Mucosa of gallbladder (tissue), 1 donor: Measurements from ENCODE around the gene GTF3C5. TPM values are rescaled to one million over a fixed set of nuclear protein-coding genes. Genes with fewer than 3 reads are reported as not detected.
"Not testable (repeated sequence)": the region's sequence is repeated elsewhere in the genome, so short reads cannot be mapped to it uniquely, and the experiment has no call there.

Source experiments
- DNase-seq: peaks from one replicate; pipeline ENCODE4 v3.0.0-alpha.2; 2020; ENCODE audit warnings: low spot score
- total RNA-seq: library from RNA; stranded (reverse); gene quantifications from one replicate; pipeline ENCODE4 v1.2.1, GENCODE V29; 2021
- donor health status: DM: no; HTN: no; CAD: no.

Gene GTF3C5
- total RNA-seq, 1 donor from 2014 or later, result 58.8 TPM

- no peak for DNase-seq
Measured at GRCh38 chr9:133088756-133089155, 58.0 kb downstream of the GTF3C5 start.

DNA sequence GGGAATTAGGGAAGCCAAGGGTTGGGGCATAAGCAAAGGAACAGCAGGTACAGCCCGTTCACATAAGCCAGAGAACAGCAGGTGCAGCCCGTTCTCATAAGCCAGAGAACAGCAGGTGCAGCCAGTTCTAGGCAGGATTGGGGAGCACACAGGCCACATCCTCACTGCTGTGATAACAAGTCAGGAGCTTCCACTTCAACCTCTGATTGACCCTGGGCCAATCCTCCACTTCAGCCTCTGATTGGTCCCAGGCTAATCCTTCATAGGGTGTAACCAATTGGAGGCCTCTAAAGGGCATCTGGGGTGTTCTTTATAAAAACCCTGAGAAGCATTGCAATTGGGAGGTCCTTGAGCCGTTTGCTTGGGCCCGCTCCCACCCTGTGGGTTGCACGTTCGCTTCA is 58.5 kb downstream of the GTF3C5 start:
- DNase-seq, result no peak

DNA sequence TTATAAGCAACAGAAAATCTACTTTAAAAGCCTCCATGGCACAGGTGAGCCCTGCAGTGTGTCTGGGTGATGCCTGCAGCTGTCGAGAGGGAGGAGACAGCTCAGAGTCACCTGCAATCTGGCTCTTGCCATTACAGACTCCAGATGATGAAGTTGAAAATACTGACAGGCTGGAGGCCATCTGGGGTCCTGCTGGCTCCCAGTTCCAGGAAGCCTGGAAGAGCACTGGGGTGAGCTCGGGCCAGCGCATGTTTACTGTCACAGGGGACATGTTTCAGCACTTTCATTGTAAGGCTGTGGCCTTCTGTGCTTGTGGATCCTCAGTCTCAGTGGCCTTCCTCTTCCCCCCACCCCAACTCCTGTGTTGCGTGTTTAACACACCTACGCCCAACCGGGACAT is 59.4 kb downstream of the GTF3C5 start:
- no peak for DNase-seq

- no peak for DNase-seq
Measured at GRCh38 chr9:133090752-133091385, 60.1 kb downstream of the GTF3C5 start.

GRCh38 chr9:133094351-133094750 is 63.6 kb downstream of the GTF3C5 start:
- DNase-seq, result not testable (repeated sequence)

GRCh38 chr9:133094842-133095393 is 64.1 kb downstream of the GTF3C5 start:
- DNase-seq, result no peak

GRCh38 chr9:133098104-133098754 is 67.4 kb downstream of the GTF3C5 start:
- DNase-seq, result no peak

DNA sequence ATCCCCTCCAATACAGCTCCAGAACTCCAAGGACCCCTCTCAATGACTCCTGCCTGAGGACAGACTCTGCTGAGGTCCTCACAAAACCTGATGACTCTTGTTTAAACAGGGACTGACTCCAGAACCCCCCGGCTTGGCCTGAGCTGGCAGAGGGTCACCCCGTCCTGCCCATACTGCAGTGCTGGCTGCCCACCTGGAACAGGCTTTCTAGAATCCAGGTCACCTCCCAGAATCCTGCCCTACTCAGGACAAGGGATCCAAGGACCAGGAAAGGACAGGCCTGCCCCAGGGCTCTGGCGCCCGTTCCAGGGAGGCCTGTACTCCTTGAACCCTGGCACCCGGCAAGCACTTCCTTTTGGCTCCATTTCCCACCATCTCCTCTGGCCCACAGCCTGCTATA is 68.1 kb downstream of the GTF3C5 start:
- no peak for DNase-seq

DNA sequence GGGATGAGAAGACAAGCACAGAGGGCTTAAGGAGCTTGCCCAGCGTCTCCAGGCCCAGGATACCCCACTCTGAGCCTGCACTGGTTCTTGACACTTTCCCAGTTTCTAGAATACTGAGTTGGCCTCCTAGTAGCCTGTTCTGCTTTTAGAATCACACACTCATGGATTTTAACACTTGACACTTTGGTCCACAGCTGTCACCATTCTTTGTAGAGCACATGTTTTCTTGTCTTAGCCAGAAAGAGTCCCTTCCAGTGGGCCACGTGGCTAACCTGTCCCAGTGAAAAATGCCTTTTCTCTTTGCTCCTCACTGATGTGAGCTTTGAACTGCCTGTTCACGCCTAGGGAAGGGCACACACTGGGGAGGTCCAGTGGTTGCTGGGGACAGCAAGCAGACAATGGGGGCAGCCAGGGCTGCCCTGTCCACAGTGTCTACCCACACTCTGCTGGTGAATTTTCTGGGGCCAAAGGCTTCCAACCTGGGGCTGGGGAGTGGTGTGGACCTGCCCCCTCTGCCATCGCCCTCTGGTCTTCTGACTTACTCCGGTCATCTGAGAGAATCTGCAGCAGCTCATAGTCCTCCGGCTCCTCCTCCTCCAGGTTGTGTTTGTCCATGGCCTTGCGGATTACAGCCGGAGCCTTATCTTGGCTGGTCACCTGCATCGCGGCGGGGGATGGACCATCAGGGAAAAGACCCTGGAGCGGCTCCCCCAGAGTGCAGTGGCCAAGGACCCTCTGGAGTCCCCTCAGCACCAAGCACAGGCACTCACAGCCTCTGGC is 69.1 kb downstream of the GTF3C5 start:
- DNase-seq, result no peak

- no peak for DNase-seq
Measured at GRCh38 chr9:133100506-133101355, 69.9 kb downstream of the GTF3C5 start.

GRCh38 chr9:133101356-133102189 is 70.8 kb downstream of the GTF3C5 start:
- no peak for DNase-seq

DNA sequence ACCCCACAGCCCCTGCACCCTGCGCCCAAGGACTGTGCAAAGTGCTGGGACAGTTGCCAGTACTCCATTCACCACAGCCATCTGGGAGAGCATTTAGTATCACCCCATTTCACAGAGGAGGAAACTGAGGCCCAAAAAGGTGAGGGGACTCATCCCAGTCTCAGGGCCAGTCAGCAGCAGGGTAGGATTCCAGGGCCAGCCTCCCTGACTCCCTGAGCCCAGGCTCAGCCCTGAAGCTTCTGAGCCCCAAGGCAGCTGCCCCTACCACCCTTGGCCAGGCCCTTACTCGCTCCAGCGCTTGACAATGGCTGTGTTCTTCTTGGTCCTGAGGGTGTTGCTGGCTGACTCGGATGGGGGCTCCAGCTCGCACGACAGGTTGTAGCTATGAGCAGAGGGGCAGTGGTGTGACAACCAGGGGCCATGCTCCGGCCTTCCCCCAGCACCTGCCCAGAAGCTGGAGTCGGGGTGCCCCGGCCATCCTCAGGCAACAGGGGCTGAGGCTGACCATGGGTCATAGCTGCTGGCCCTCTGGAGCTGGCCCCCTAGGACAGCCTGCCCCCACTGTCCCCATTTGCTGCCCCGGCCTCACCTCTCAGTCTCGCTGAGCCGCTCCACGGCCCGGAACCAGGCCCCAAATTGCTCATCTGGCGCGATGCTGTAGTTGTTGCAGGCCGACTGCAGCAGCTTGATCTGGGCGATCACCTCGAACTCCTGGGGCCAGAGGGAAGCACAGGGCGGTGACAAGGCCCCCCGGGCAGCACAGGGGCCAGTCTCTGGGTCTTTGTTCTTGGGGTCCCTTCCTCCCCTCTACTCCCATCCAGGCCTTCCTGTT is 71.6 kb downstream of the GTF3C5 start:
- DNase-seq, result no peak

DNA sequence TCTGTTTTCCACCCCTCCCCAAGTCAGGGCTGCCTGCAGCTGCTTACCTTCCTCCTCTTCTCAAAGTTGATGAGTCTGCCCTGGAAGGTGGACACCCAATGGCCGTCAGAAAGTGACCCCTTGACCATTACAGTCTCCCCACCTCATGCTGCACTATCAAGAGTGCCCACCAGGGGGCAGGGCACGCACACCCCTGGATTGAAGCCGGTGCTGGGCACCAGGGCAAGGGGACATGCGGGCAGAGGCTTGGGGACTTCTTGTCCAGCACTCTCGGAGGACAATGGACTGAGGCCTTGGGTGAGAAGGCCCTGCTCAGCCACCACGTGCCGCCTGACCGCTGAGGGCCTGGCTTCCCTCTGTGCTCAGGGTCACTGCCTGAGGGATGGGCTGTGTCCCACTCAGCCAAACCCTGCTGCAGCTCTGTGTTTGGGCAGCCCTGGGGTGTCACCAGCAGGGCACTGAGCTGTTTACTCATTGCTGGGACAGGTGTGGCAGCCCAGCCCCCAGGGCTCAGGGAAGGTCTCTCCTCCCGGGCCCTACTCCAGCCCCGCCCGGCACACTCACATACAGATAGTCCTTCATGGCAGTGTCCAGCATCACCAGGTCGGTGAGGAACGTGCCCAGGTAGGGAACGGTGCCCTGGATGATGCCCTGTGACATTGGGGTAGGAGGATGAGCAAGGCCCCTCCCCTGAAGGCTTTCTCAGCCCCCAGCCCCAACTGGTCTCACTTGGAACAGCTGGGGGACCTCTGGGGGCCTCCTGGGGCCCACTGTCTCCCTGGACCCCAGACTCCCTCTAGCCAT is 72.6 kb downstream of the GTF3C5 start:
- peak; percentile 63 for DNase-seq

DNA sequence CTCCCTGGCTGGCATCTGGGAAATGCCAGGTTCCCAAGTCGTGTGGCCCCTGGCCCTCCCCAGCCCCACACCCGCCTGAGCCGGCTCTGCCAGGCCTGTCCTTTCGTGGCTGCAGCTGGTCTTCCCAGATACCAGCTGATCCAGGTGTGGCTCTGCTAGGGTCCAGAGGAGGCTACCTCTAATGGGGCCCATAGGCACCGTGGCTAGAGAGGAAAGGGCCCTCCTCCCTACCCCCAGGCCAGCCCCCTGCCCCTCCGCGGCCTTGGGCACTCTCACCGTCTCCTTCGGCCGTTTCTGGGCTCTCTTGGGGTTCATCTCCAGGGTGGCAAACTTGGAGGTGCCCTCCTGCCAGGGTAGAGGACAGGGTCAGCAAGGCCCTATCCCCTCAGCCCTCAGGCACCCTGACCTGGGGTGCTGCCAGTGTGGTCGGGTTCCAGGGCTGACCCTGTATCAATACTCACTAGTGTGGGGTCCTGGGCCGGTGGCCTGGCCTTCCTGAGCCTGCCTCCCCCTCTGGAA is 73.2 kb downstream of the GTF3C5 start:
- no peak for DNase-seq

DNA sequence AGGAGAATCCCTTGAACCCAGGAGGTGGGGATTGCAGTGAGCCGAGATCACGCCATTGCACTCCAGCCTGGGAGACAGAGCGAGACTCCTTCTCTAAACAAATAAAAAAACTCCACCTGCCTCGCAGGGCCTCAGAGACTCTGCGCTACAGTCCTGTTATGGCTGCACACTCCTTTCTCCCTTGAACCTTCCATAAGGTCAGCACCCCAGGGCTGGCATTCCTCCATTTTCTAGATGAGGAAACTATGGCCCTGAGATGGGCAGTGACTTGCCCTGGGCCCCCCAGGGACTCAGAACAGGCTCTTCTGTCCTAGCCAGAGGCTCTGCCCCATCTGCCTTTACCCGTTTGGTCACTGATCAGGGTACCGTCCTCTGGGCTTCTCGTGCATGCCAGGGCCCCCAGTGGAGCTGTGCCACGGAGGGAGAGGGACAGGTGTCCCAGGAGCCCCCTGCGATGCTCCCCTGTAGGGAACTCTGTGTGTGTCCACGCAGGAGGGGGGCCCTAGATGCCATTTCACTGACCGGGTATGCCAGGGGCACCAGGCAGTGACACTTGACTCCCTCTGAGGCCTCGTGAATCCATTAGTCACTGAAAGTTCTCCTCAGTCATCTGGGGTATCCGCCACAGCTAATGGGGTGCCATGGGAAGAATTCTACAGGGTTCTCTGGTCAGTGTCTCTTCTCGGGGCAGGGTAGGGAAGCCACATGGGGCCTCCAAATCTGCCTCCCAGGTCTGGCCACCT is 74.1 kb downstream of the GTF3C5 start:
- DNase-seq, result no peak

- no peak for DNase-seq
Measured at GRCh38 chr9:133105461-133105770, 74.6 kb downstream of the GTF3C5 start.

DNA sequence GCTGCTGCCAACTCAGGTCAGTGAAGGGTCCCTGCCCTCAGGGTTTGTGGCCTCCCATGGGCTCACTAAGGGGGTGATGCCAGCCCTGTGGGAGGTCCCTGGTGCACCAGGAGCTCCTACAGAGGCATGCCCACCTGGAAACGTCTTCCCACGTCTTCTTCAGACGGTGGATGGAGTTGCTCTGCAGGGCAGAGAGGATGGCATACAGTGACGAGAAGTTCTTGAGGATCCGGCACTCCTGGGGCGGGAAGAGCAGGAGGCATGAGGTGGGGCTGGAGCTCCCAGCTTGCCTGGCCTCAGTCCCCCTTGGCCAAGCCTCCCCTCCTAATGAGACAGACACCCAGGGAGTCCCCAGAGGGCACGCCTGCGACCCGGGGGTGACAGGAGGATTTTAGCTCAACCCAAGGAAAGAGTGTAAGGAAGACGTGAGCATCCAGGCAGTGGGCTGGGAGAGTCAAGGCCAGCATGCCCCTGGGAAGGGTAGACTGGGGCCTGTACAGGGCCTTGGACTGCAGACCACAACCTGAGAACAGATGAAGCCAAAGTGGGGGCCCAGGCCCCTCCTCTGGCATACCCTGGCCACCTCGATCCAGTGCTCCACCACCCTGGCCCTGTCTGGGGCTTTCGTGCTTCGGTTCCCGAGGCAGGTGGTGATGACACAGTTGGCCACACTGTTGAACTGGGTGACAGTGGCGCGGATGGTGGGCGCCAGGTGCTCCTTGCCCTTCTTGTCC is 75.9 kb downstream of the GTF3C5 start:
- DNase-seq, result no peak
